ENCODE data around the gene SLC26A6.

SLC26A6 gene

DNA sequence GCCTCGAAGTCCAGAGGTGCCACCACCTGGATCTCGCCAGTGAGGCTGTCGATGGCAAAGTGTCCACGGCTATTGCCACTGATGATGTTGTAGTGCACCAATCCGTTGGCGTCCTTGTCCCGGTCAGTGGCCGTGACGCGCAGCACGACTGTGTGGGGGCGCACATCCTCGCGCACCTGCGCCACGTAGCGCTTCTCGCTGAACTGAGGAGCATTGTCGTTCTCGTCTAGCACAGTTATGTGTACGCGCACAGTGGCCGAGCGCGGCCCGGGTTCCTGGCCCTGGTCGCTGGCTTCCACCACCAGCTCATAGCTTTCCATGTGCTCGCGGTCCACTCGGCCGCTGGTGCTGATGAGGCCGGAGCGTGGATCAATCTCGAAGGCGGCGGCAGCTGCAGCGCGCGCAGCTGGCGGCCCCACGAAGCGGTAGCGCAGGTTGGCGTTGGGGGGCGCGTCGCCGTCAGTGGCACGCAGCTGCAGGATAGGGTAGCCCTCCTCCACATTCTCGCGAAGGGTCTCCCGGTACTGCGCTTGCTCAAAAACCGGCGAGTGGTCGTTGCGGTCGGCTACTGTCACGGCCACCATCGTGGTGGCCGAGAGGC, 25.6 kb upstream of the SLC26A6 start:
- no peak for DNase-seq (ENCODE audit: low read depth)

- DNase-seq (ENCODE audit: low read depth), result no peak
Measured at GRCh38 chr3:48656841-48657281, 21.6 kb upstream of the SLC26A6 start.

DNA sequence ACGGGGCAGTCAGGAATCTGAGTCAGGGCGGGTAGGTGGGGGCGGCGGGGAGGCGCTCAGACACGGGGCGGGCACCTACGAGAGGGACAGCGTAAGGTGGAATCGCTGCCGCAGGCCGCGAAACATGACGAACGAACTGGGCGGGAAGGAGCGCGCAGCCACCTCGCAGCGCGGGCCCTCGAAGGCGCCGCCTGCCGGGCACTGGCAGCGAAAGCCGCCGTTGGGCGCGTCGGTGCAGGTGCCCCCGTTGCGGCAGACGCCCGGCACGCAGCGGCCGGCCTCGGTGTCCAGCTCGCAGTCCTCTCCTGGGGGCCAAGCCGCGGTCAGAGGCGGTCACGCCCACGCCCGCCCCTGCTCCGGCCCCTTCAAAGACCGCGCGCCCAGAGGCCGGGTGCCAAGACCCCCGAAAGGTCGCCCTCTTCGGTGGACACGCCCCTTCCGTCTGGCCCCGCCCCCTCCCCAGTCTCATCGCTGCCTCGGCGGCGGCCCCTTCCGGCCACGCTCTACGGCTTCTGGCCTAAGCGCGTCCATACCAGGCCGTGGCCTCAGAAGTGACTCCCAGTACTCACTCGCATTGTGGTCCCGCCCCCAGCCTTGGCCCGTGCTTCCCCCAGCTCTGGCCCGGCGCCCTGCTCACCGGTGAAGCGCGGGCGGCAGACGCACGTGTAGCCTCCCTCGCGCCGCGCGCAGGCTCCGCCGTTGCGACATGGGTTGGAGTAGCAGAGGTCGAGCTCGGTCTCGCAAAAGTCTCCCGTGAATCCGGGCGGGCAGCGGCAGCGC, 21.0 kb upstream of the SLC26A6 start:
- peak; percentile 63 for DNase-seq (ENCODE audit: low read depth)

DNA sequence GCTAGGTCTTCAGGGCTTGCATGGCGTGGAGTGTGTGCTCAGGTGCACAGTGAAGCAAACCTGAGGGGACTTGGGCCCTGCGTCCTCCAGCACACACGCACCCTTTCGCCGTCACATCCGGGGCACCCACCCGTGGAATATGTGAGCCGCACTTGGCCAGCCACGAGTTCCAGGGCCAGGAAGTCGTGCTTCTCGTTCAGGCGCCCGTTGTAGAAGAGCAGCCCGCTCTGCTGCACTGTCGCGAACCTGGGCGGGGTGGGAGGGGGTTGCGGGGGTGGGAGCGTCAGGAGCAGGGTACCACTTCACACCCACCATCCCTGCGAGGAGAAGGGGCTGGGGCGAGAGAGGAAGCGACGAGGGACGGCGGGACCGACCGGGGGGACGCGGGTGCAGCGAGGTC, 20.3 kb upstream of the SLC26A6 start:
- no peak for DNase-seq (ENCODE audit: low read depth)

DNA sequence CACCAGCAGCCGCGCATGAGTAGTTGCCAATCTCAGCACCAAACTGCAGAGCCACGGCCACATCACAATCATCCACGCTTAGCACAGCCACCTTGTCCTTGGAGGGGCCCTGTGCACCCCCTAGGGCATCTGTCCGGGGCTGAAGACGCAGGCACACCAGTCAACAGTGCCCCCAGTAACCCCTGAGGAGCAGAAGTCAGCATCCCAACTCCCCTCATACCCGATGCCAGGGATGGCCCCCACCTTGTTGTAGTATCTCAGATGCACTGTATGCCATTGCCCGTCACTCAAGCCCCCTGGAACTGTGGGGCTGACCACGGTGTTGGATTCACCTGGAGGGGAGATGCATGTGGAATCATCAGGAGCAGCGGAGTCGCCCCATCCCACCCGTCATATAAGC, 19.8 kb upstream of the SLC26A6 start:
- DNase-seq (ENCODE audit: low read depth), result no peak

- no peak for DNase-seq (ENCODE audit: low read depth)
Measured at GRCh38 chr3:48652923-48653715, 17.9 kb upstream of the SLC26A6 start.

GRCh38 chr3:48651771-48652170, 16.5 kb upstream of the SLC26A6 start:
- no peak for DNase-seq (ENCODE audit: low read depth)

DNA sequence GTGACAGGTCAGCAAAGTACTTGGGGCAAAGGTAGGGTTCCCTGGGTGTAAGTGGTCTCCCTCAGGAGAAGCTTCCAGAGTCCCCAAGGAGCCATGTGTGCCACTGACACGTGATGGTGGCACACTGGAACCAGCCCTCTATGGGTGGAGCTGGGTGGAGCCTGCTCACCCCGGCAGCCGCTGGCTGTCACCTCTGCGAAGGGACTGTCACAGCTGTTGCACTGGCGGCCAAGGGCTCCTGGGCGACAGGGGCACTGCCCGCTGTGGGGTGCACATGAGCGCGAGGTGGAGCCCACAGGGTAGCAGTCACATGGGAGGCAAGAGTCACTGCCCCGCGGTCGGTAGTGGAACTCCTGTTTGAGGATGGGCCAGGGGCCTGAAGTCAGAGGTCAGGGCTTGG, 15.5 kb upstream of the SLC26A6 start:
- DNase-seq (ENCODE audit: low read depth), result no peak

- no peak for DNase-seq (ENCODE audit: low read depth)
Measured at GRCh38 chr3:48648188-48648850, 13.1 kb upstream of the SLC26A6 start.

- no peak for DNase-seq (ENCODE audit: low read depth)
Measured at GRCh38 chr3:48647714-48648113, 12.5 kb upstream of the SLC26A6 start.

DNA sequence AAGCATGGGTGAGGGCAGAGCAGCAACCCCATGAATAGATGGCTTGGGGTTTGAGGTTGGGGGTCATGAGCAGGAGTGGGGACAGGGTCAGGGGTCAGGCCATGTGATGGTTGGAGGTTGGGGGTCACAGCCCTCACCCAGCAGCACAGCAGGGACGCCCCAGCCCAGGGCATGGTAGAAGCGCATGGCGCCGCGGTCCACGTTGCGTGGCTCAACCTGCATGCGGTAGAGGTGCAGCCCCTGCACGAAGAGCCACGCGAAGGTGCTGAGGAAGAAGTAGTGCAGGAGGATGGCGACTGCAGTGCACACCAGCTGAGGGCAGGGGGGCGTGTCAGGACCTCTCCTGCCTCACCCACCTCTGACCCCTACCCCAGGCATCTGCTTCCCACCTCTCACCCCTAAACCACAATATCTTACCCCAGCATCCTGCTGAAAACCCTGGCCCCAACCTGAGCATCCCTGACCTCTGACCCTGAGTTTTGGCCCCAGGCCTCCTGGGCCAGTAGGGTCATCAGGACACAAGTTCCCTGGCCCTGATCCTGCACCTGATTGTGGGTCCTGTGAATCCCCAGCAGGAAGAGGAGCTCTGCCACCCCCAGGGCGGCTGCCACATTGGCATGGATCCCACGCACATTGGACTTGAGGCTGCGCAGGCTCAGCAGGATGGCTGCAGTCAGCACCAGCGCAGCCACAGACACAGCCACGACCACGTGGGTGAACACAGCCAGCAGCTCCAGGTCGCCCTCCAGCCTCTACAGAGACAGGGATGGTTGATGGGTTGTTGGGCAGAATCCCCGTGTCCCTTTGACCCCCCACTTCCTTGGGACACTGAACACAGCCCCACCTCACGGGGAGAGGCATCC, 9.9 kb upstream of the SLC26A6 start:
- no peak for DNase-seq (ENCODE audit: low read depth)

DNA sequence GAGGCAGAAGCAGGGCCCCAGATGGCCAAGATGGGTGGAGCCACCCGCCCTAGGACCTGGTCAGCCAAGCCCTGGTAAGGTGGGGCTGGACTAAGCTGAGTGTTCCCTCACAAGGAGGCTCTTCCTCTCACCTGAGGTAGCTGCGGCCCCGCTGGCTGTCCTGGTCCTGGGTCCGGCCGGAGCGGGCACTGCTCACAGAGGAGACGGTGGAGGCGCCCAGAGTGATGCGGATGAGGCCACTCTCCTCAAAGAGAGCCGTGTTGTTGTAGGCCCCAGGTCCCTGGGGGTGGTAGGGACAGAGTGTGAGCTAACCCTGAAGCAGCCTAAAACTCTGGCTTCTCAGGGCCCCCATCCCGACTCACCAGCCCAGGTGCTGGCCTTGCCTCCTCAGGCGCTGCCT, 7.3 kb upstream of the SLC26A6 start:
- DNase-seq (ENCODE audit: low read depth), result no peak

GRCh38 chr3:48641396-48641795, 6.1 kb upstream of the SLC26A6 start:
- no peak for DNase-seq (ENCODE audit: low read depth)

- no peak for DNase-seq (ENCODE audit: low read depth)
Measured at GRCh38 chr3:48639944-48640606, 4.8 kb upstream of the SLC26A6 start.

DNA sequence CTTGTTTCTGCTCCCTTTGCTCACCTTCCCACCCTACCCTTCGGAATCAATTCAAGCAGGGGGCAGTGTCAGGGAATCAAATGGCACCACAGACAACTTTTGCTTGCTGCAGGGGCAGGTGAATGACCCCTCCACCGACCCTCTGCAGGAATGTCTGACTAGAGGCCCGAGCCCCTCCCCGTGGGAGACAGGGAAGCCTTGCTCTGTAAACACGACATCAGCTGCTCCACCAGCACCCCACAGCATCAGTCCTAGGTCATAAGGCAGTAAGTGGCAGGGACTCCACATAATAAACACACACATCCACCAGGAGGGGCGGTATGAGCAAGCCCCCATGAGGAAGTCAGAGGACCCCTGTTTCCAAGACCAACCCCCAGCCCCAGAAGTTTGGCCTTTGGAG, 2.0 kb upstream of the SLC26A6 start:
- no peak for DNase-seq (ENCODE audit: low read depth)

DNA sequence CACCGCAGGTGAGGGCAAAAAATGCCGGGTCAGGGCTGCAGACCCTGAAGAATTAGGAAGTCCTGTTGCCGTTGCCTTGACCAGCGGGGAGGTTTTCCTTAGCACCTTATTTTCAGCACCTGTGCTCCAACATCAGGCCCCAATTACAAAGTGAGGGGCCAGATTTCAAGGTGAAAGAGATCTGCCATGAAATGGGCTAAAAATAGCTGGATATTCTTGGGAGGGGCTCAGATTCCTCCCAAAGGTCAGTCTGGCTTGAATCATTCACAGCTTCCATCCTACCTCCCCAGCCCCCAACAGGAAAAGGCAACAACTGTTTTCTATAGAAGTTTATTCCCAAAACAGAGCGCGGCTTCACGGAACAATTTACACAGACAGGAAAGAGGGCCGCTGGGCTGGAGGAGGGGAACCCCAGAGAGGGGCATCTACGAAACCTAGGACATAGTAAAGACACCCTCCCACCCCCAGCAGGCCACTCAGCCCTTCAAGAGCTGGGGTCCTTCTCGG, 941 bp upstream of the SLC26A6 start:
- DNase-seq (ENCODE audit: low read depth), result no peak

DNA sequence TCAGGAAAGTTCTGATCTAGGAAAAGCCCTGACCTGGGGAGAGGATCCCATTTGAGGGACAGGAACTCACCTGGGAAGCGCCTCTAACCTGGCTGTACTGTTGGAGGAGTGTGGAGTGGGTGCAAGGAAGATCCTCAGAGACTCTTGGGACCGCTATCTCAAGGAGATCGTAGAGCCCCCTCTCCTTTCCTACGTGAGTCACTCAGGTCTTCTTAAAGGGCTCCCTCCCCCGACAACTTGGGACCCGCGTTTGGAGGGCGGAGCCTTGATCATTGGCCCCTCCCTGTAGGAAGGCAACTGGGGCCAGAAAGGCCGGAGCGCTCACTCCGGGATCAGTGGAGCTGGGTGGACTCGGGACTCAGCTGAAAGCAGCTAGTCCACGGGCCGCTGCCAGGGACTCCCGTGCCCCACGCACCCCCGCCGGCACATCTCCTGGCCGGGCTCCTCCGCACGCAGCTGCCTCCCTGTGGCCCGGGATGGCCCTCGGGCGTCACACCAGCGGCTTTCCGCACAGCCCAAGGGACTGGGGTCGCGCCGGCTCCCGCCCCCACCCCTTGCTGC, 520 bp downstream of the SLC26A6 start:
- DNase-seq (ENCODE audit: low read depth), result peak; percentile 30

GRCh38 chr3:48633743-48634142, 1.5 kb downstream of the SLC26A6 start:
- no peak for DNase-seq (ENCODE audit: low read depth)

DNA sequence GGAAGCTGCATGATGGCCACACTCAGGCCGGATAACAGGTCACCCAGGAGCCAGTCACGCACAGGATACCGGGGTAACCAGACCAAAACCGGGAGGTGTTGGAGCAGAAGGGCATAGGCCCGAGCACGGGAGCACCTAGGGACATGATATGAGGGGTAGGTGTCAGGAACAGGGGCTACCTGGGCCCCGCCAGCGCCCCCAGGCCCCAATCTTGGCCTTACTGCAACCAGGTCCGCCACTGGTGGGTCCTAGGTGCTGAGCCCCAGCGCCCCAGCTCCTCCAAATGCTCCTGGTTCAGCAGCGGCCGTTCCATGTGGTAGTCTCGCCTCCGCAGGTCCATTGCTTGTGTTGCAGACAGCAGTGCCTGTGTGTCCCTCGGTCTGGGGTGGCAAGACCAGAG, 2.0 kb downstream of the SLC26A6 start:
- no peak for DNase-seq (ENCODE audit: low read depth)
